IMR-90 (cell line): ENCODE results near the gene LTB4R2. TPM values are rescaled to one million over a fixed set of nuclear protein-coding genes. Genes with fewer than 3 reads are reported as not detected.

ENCODE experiments used
- ATAC-seq: fragments of 200-7000 bp; cut with Tn5 transposase; 2 replicates; pipeline ENCODE4 v1.9.1; 2020; ENCODE audit warnings: low read depth, mild to moderate bottlenecking, moderate library complexity
- BruUV-seq: library from RNA; stranded (reverse); fragments of 400-500 nt; replicated peaks from 2 replicates; lab custom pipeline; 2021; lab: Mats Ljungman, UMichigan
- CTCF ChIA-PET: fragments of 300-600 bp; formaldehyde crosslinking; extraction: SDS; loops from one replicate; lab custom pipeline; 2021; ENCODE audit warnings: antibody characterized with exemption; lab: Yijun Ruan, JAX
- POLR2A ChIA-PET: fragments of 300-600 bp; sonication (Branson Sonifier 250); formaldehyde crosslinking; loops from one replicate; lab custom pipeline; 2022; ENCODE audit warnings: antibody characterized with exemption; ENCODE audit not compliant: unreplicated experiment; lab: Charles Lee
- DNase-seq: peaks from one replicate; pipeline ENCODE4 v3.0.0; 2013
- H2AFZ ChIP-seq: replicated peaks from 2 replicates; pipeline ENCODE3; 2013; ENCODE audit warnings: low read length, mild to moderate bottlenecking; ENCODE audit not compliant: poor library complexity
- H2AK5ac ChIP-seq: 2 replicates; pipeline ENCODE4 v1.6.1; 2013; ENCODE audit warnings: low read depth, low read length, inconsistent platforms
- H2AK9ac ChIP-seq: replicated peaks from 2 replicates; pipeline ENCODE3; 2013; ENCODE audit warnings: mild to moderate bottlenecking, low read depth, low read length, moderate library complexity; ENCODE audit not compliant: poor library complexity
- H2BK120ac ChIP-seq: 2 replicates; pipeline ENCODE4 v1.6.1; 2013; ENCODE audit warnings: low read depth, low read length, inconsistent platforms
- H2BK15ac ChIP-seq: 3 replicates; pipeline ENCODE4 v1.6.1; 2013; ENCODE audit warnings: low read depth, low read length, inconsistent platforms
- H2BK20ac ChIP-seq: 2 replicates; pipeline ENCODE4 v1.6.1; 2013; ENCODE audit warnings: low read depth, mild to moderate bottlenecking, inconsistent platforms, low read length, moderate library complexity
- H2BK5ac ChIP-seq: 2 replicates; pipeline ENCODE4 v1.6.1; 2013; ENCODE audit warnings: mild to moderate bottlenecking, low read depth, low read length, inconsistent platforms; ENCODE audit not compliant: poor library complexity, severe bottlenecking
- H3K14ac ChIP-seq: replicated peaks from 2 replicates; pipeline ENCODE4 v1.6.1; 2013; ENCODE audit warnings: low read depth, low read length, inconsistent platforms
- H3K18ac ChIP-seq: 2 replicates; pipeline ENCODE4 v1.6.1; 2013; ENCODE audit warnings: low read depth, low read length, control low read depth
- H3K23ac ChIP-seq: 2 replicates; pipeline ENCODE4 v1.6.1; 2013; ENCODE audit warnings: low read depth, low read length, inconsistent platforms
- H3K27ac ChIP-seq: 2 replicates; pipeline ENCODE4 v1.5.1; 2013; ENCODE audit warnings: mild to moderate bottlenecking, control low read depth, low read length; ENCODE audit not compliant: insufficient read depth
- H3K27me3 ChIP-seq: 2 replicates; pipeline ENCODE4 v1.6.1; 2013; ENCODE audit warnings: low read length; ENCODE audit not compliant: control insufficient read depth, insufficient read depth
- H3K36me3 ChIP-seq: 2 replicates; pipeline ENCODE4 v1.6.1; 2013; ENCODE audit warnings: low read length, mixed read lengths; ENCODE audit not compliant: control insufficient read depth, insufficient read depth
- H3K4ac ChIP-seq: 2 replicates; pipeline ENCODE4 v1.6.1; 2013; ENCODE audit warnings: low read depth, low read length, inconsistent platforms
- H3K4me1 ChIP-seq: 2 replicates; pipeline ENCODE4 v1.6.1; 2013; ENCODE audit warnings: low read length, mixed read lengths; ENCODE audit not compliant: control insufficient read depth, insufficient read depth
- H3K4me2 ChIP-seq: 2 replicates; pipeline ENCODE4 v1.6.1; 2013; ENCODE audit warnings: low read depth, mild to moderate bottlenecking, control low read depth, low read length, moderate library complexity
- H3K4me3 ChIP-seq: 2 replicates; pipeline ENCODE4 v1.5.1; 2013; ENCODE audit warnings: low read depth, mild to moderate bottlenecking, control low read depth, low read length, moderate library complexity; ENCODE audit not compliant: insufficient read depth
- H3K56ac ChIP-seq: 2 replicates; pipeline ENCODE4 v1.6.1; 2013; ENCODE audit warnings: low read length, inconsistent platforms; ENCODE audit not compliant: insufficient read depth; ENCODE audit errors: extremely low read depth
- H3K79me1 ChIP-seq, 2 experiments: 2 replicates each; pipeline ENCODE4 v1.6.1; 2013; ENCODE audit warnings: low read length in 2 of 2, inconsistent platforms in 1 of 2, low read depth in 1 of 2
- H3K9ac ChIP-seq: 2 replicates; pipeline ENCODE4 v1.6.1; 2013; ENCODE audit warnings: low read depth, low read length, control low read depth
- H3K9me1 ChIP-seq: 2 replicates; pipeline ENCODE4 v1.6.1; 2013; ENCODE audit warnings: low read length, inconsistent platforms; ENCODE audit not compliant: insufficient read depth
- H3K9me3 ChIP-seq: 2 replicates; pipeline ENCODE4 v1.6.1; 2013; ENCODE audit warnings: low read length; ENCODE audit not compliant: control insufficient read depth, insufficient read depth
- H4K20me1 ChIP-seq: 2 replicates; pipeline ENCODE4 v1.6.1; 2013; ENCODE audit warnings: low read length, inconsistent platforms; ENCODE audit not compliant: insufficient read depth
- H4K5ac ChIP-seq: 2 replicates; pipeline ENCODE4 v1.6.1; 2013; ENCODE audit warnings: mild to moderate bottlenecking, low read depth, low read length, control low read depth
- H4K8ac ChIP-seq, 2 experiments: 2 replicates each; pipeline ENCODE4 v1.6.1; 2013; ENCODE audit warnings: low read depth in 2 of 2, low read length in 2 of 2, control low read depth in 1 of 2, inconsistent platforms in 1 of 2
- H4K91ac ChIP-seq: 2 replicates; pipeline ENCODE4 v1.6.1; 2013; ENCODE audit warnings: low read depth, low read length, inconsistent platforms; ENCODE audit not compliant: insufficient read depth
- BHLHE40 ChIP-seq: fragments of 150-350 bp; IDR thresholded peaks from 2 replicates; pipeline ENCODE4 v1.6.1; 2016; ENCODE audit warnings: mild to moderate bottlenecking, low read depth, low read length
- CHD1 ChIP-seq: IDR thresholded peaks from 2 replicates; pipeline ENCODE4 v1.6.1; 2012; ENCODE audit warnings: low read depth, low read length, improper control_type of control experiment
- RAD21 ChIP-seq: IDR thresholded peaks from 2 replicates; pipeline ENCODE4 v1.6.1; 2012; ENCODE audit warnings: low read length, improper control_type of control experiment
- WGBS, 2 experiments: methylation state at CpG; one replicate each; pipeline versions ENCODE4 v1.1.5 to v1.1.7; 2013; ENCODE audit warnings: missing lambda C conversion rate in 2 of 2; ENCODE audit not compliant: insufficient read length in 1 of 2; ENCODE audit errors: extremely low coverage in 2 of 2; 5-methylcytosine and 5-hydroxymethylcytosine counted together
- dilution Hi-C: fragments of 300-500 bp; cut with HindIII; formaldehyde crosslinking; loops from one replicate; pipeline ENCODE4 v1.14.3; 2018; ENCODE audit warnings: low sequenced_read_pairs; ENCODE audit not compliant: unreplicated experiment
- in situ Hi-C: fragments of 300-500 bp; cut with MboI; formaldehyde crosslinking; loops from 3 replicates; pipeline ENCODE4 v1.14.3; 2019; ENCODE audit warnings: low sequenced_read_pairs, inconsistent platforms, mixed read lengths
- intact Hi-C: fragments of 100-400 bp; cut with micrococcal nuclease; formaldehyde crosslinking; loops from 2 replicates; pipeline ENCODE4 v1.10.0; 2022
- polyA plus RNA-seq, 3 experiments: library from polyadenylated mRNA; depleted of rRNA; stranded (reverse); fragments of >200 nt; gene quantifications; 2 replicates each; pipeline ENCODE4 v1.2.3, GENCODE V29; 2012; ENCODE audit warnings: low replicate concordance in 1 of 3
- total RNA-seq: library from RNA; depleted of rRNA; stranded (reverse); fragments of >200 nt; gene quantifications from 2 replicates; pipeline ENCODE4 v1.2.3, GENCODE V29; 2012
- TF ChIP-seq, protein P1 (sequence below): fragments of 150-350 bp; IDR thresholded peaks from 2 replicates; pipeline ENCODE4 v1.6.1; 2017; ENCODE audit warnings: mild to moderate bottlenecking, antibody characterized with exemption, low read length, low read depth
- TF ChIP-seq, protein P2 (sequence below): fragments of 150-350 bp; IDR thresholded peaks from 2 replicates; pipeline ENCODE4 v1.6.1; 2016; ENCODE audit warnings: low read depth, mild to moderate bottlenecking, low read length, moderate library complexity, borderline replicate concordance

Gene LTB4R2
- total and polyA plus RNA-seq, 2 of the 4 experiments (the other 2 are of a cell fraction), result 0.72 to 1.7 TPM

DNA sequence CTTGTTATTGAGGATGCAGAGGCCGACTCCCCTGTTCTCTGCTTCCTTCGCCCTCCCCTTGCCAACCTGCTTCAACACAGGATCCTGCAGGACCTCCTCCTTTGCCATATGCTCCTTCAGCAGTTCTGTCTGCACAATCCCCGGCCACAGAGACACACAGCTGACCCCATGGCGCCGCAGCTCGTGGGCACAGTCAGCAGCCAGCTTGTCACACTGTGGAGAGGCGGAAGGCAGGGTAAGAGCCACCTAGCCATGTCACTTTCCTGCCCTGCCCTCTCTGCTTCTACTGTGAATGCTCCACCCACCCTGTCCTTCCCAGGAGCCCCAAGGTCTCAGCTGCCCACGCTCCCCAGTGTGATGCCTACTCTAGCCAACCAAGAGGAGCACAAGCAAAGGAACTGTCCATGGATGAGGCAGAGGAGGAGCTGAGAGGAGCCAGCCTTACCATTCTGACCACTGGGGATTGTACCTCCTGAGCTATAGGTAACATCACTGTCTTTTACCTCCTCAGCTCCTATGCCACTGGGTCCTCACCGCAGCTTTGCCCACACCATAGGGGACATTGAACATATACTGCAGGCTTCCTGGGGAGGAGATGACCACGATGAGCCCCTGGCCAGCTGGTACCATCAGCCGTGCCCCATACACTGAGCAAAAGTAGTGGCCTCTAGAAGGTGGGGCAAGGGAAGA lies 17.7 kb upstream of the LTB4R2 start:
- H3K36me3 ChIP-seq, result peaks cover 28% of the 10 kb centered on the region
- H4K20me1 ChIP-seq, result no peaks in the 10 kb centered on the region
- H3K4me2 ChIP-seq, result no peak overlapping the region
- H3K4ac ChIP-seq, result no peak overlapping the region
- H4K8ac ChIP-seq, result no peak overlapping the region
- no peak for ATAC-seq
- H2BK5ac ChIP-seq, result no peak overlapping the region
- peaks cover 3% of the 10 kb centered on the region for H3K4me1 ChIP-seq
- no peak overlapping the region for H3K56ac ChIP-seq
- H2BK15ac ChIP-seq, result no peak overlapping the region
- H3K14ac ChIP-seq, result no peak overlapping the region
- H3K23ac ChIP-seq, result no peak overlapping the region
- no peak overlapping the region for H2BK20ac ChIP-seq
- H4K91ac ChIP-seq, result no peak overlapping the region
- TF ChIP-seq BHLHE40, result no peak
- TF ChIP-seq, protein P1, sequence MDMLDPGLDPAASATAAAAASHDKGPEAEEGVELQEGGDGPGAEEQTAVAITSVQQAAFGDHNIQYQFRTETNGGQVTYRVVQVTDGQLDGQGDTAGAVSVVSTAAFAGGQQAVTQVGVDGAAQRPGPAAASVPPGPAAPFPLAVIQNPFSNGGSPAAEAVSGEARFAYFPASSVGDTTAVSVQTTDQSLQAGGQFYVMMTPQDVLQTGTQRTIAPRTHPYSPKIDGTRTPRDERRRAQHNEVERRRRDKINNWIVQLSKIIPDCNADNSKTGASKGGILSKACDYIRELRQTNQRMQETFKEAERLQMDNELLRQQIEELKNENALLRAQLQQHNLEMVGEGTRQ, result no peak
- TF ChIP-seq, protein P2, sequence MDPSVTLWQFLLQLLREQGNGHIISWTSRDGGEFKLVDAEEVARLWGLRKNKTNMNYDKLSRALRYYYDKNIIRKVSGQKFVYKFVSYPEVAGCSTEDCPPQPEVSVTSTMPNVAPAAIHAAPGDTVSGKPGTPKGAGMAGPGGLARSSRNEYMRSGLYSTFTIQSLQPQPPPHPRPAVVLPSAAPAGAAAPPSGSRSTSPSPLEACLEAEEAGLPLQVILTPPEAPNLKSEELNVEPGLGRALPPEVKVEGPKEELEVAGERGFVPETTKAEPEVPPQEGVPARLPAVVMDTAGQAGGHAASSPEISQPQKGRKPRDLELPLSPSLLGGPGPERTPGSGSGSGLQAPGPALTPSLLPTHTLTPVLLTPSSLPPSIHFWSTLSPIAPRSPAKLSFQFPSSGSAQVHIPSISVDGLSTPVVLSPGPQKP, result no peak
- TF ChIP-seq CHD1, result no peak
- TF ChIP-seq RAD21, result no peak
- no peak overlapping the region for H3K4me3 ChIP-seq
- in situ Hi-C loops (no loop called here), intact Hi-C loops (loop anchor here (10.0 kb wide), 1 partner anchor 307 kb away; the partner anchor contains the start of gene DHRS4L2), dilution Hi-C loops (no loop called here)
- no peak overlapping the region for H3K18ac ChIP-seq
- ChIA-PET CTCF (interaction anchor here (2.1 kb wide), 1 partner anchor 16 kb away, joined by 5 read pairs; the partner anchor contains the start of gene CIDEB), POLR2A (no interaction called here)
- no peaks in the 10 kb centered on the region for H3K27me3 ChIP-seq
- no peak overlapping the region for H2AK5ac ChIP-seq
- no peak overlapping the region for H3K27ac ChIP-seq
- H3K9ac ChIP-seq, result no peak overlapping the region
- H4K5ac ChIP-seq, result no peak overlapping the region
- no peak for DNase-seq
- no peaks in the 10 kb centered on the region for H3K9me1 ChIP-seq
- no TSS peak for BruUV-seq
- no peak overlapping the region for H2AK9ac ChIP-seq
- no peaks in the 10 kb centered on the region for H3K9me3 ChIP-seq
- 0 out of 4 replicates have a peak, but pooled peaks cover 2 to 10% of the 10 kb centered on the region in 2 experiments for H3K79me1 ChIP-seq
- no CpG with 5 or more reads among the region's 11 CpGs for WGBS, 2 experiments
- no peak overlapping the region for H2AFZ ChIP-seq
- H2BK120ac ChIP-seq, result no peak overlapping the region
